GM12865 (cell line): ENCODE results near the gene PPP1R14B.

ENCODE experiments used
- DNase-seq: peaks from one replicate; pipeline ENCODE4 v3.0.0; 2010; ENCODE audit warnings: low read depth
- H3K4me3 ChIP-seq: 2 replicates; pipeline ENCODE4 v1.5.1; 2011; ENCODE audit warnings: mild to moderate bottlenecking, low read depth, low read length, control low read depth
- TF ChIP-seq, protein P1 (sequence below): IDR thresholded peaks from 2 replicates; pipeline ENCODE4 v1.5.1; 2011; ENCODE audit warnings: low read length, control low read depth, low read depth, inconsistent platforms; ENCODE audit not compliant: insufficient read depth; ENCODE audit errors: missing control alignments

The PPP1R14B gene

DNA sequence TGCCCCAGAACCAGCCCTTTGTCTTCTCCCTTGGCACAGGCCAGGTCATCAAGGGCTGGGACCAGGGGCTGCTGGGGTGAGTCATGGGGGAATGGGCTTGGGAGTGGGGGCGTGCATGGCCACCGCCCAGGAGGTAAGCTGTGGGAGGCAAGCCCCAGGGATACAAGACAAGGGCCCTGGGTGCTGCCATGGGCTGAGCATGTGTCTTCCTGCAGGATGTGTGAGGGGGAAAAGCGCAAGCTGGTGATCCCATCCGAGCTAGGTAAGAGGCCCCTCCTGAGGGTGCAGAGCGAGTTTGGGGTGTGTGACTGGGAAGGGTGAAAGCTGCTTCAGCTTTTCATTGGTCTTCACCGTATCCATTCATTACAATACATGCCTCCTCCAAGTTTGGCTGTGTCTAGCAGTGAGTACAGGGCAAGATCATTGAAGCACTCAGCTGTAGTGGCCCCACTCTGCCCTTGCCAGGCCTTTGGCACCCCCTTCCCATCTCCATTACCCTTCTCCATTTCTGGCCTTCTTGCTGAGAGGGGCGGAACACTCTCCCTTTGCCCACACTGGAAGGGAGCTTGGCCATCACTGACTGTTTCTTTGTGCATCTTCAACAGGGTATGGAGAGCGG lies 3.4 kb downstream of the PPP1R14B start:
- H3K4me3 ChIP-seq, result no peak overlapping the region
- DNase-seq, result no peak
- TF ChIP-seq, protein P1, sequence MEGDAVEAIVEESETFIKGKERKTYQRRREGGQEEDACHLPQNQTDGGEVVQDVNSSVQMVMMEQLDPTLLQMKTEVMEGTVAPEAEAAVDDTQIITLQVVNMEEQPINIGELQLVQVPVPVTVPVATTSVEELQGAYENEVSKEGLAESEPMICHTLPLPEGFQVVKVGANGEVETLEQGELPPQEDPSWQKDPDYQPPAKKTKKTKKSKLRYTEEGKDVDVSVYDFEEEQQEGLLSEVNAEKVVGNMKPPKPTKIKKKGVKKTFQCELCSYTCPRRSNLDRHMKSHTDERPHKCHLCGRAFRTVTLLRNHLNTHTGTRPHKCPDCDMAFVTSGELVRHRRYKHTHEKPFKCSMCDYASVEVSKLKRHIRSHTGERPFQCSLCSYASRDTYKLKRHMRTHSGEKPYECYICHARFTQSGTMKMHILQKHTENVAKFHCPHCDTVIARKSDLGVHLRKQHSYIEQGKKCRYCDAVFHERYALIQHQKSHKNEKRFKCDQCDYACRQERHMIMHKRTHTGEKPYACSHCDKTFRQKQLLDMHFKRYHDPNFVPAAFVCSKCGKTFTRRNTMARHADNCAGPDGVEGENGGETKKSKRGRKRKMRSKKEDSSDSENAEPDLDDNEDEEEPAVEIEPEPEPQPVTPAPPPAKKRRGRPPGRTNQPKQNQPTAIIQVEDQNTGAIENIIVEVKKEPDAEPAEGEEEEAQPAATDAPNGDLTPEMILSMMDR, result no peak

- TF ChIP-seq, protein P1, result no peak
- DNase-seq, result peak; percentile 69
- H3K4me3 ChIP-seq, result peak overlapping the region; percentile 89
Measured at GRCh38 chr11:64241491-64242374, 5.0 kb downstream of the PPP1R14B start.

- peak; percentile 100 for DNase-seq
- peak overlapping the region; percentile 76 for H3K4me3 ChIP-seq
- TF ChIP-seq, protein P1, result no peak
Measured at GRCh38 chr11:64241241-64241490, 5.6 kb downstream of the PPP1R14B start.

GRCh38 chr11:64240435-64241240 lies 6.1 kb downstream of the PPP1R14B start, which contains the start of gene FKBP2:
TSS of gene FKBP2 (plus strand) at chr11:64241095. CDS start at chr11:64242388, 1,293 bp downstream.
- TF ChIP-seq, protein P1, result no peak
- peak within 1 kb of the TSS; percentile 89 for H3K4me3 ChIP-seq
- DNase-seq, result peak; percentile 99

- H3K4me3 ChIP-seq, result peak overlapping the region; percentile 76
- TF ChIP-seq, protein P1, result no peak
Measured at GRCh38 chr11:64239662-64240434, 6.9 kb downstream of the PPP1R14B start.

DNA sequence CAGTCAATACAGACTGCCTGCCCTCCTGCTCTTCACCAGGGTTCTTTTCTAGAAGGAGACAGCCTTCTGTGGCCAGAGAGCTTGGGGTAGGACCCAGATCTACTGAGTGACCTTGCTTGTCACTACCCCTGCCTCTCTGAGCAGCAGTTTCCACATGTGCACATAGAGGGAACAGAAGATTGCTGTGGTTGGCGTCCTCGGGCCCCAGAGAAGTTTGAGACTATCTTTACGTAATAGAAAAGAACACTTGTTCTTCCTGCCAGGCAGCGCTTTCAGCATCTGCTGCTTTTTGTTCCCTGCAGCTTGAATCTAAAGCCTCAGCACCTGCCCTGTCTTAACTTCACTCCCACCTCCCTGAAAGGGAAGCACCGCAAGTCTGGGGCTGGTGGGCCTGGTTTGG lies 7.7 kb downstream of the PPP1R14B start:
- DNase-seq, result peak; percentile 40
- TF ChIP-seq, protein P1, result no peak

More at GRCh38 chr11:64239662-64240434, 6.9 kb downstream of the PPP1R14B start:
- peak; percentile 92 for DNase-seq

More for the DNA sequence above, 7.7 kb downstream of the PPP1R14B start:
- H3K4me3 ChIP-seq, result peak overlapping the region; percentile 16
